Fibroblast of lung (primary cell): ENCODE results near the gene EPS15. TPM values are rescaled to one million over a fixed set of nuclear protein-coding genes. Genes with fewer than 3 reads are reported as not detected.
"Not testable (repeated sequence)": the region's sequence is repeated elsewhere in the genome, so short reads cannot be mapped to it uniquely, and the experiment has no call there.

Source experiments
- DNase-seq, 2 donors: peaks; one replicate each; pipeline versions ENCODE4 v3.0.0 to v3.0.0-alpha.2; 2010; ENCODE audit warnings: low read depth in 2 of 2
- H2AFZ ChIP-seq: 2 replicates; pipeline ENCODE4 v1.5.1; 2012; ENCODE audit warnings: low read length, control low read depth, inconsistent platforms
- H3K27ac ChIP-seq: 2 replicates; pipeline ENCODE4 v1.5.1; 2011; ENCODE audit warnings: low read length, control low read depth; ENCODE audit not compliant: insufficient read depth
- H3K27me3 ChIP-seq: 2 replicates; pipeline ENCODE4 v1.5.1; 2011; ENCODE audit warnings: mild to moderate bottlenecking, low read length; ENCODE audit not compliant: control insufficient read depth, insufficient read depth
- H3K36me3 ChIP-seq: 2 replicates; pipeline ENCODE4 v1.5.1; 2011; ENCODE audit warnings: low read length; ENCODE audit not compliant: control insufficient read depth, insufficient read depth
- H3K4me1 ChIP-seq: 2 replicates; pipeline ENCODE4 v1.5.1; 2011; ENCODE audit warnings: low read length; ENCODE audit not compliant: control insufficient read depth, insufficient read depth; ENCODE audit errors: extremely low read depth
- H3K4me2 ChIP-seq: 2 replicates; pipeline ENCODE4 v1.5.1; 2011; ENCODE audit warnings: low read length, control low read depth; ENCODE audit not compliant: insufficient read depth; ENCODE audit errors: extremely low read depth
- H3K4me3 ChIP-seq, 4 experiments: fragments of 200-600 bp in 1 of 4; sonication (generic) in 1 of 4; replicated peaks in 1 of 4; 2 replicates each; pipeline ENCODE4 v1.5.1; 2011 to 2016; ENCODE audit warnings: low read length in 4 of 4, low read depth in 3 of 4, mild to moderate bottlenecking in 3 of 4, control low read depth in 2 of 4, inconsistent platforms in 1 of 4, mixed read lengths in 1 of 4; ENCODE audit not compliant: insufficient read depth in 1 of 4; ENCODE audit errors: control extremely low read depth in 1 of 4
- H3K79me2 ChIP-seq: 2 replicates; pipeline ENCODE4 v1.5.1; 2012; ENCODE audit warnings: mild to moderate bottlenecking, low read length, inconsistent platforms; ENCODE audit not compliant: control insufficient read depth, insufficient read depth
- H3K9ac ChIP-seq: 2 replicates; pipeline ENCODE4 v1.5.1; 2011; ENCODE audit warnings: mild to moderate bottlenecking, low read length, control low read depth; ENCODE audit not compliant: insufficient read depth
- H3K9me3 ChIP-seq: 2 replicates; pipeline ENCODE4 v1.5.1; 2012; ENCODE audit warnings: low read depth, low read length; ENCODE audit not compliant: control insufficient read depth, insufficient read depth
- H4K20me1 ChIP-seq: 2 replicates; pipeline ENCODE4 v1.5.1; 2011; ENCODE audit warnings: low read length; ENCODE audit not compliant: control insufficient read depth, insufficient read depth; ENCODE audit errors: extremely low read depth
- CTCF ChIP-seq, 2 donors: IDR thresholded peaks in 1 of 2; conservative IDR thresholded peaks in 1 of 2; 1 replicate in 1 of 2; 2 replicates in 1 of 2; pipeline ENCODE4 v1.5.1; 2011 to 2012; ENCODE audit warnings: low read length in 2 of 2, control low read depth in 1 of 2, inconsistent platforms in 1 of 2, low read depth in 1 of 2, mild to moderate bottlenecking in 1 of 2
- EZH2 ChIP-seq: IDR thresholded peaks from 2 replicates; pipeline ENCODE4 v1.5.1; 2012; ENCODE audit warnings: low read length, control low read depth, mild to moderate bottlenecking; ENCODE audit errors: missing control alignments
- polyA plus RNA-seq, 2 donors: library from polyadenylated mRNA; depleted of rRNA in 1 of 2; stranded (reverse) in 1 of 2; unstranded in 1 of 2; fragments of >200 nt; gene quantifications; 2 replicates each; pipeline ENCODE4 v1.2.1, GENCODE V29; 2011 to 2012; ENCODE audit warnings: missing spikeins in 1 of 2
- total RNA-seq: library from RNA; depleted of rRNA; stranded (reverse); fragments of >200 nt; gene quantifications from 2 replicates; pipeline ENCODE4 v1.2.1, GENCODE V29; 2014

The EPS15 gene
- total and polyA plus RNA-seq, 2 donors (not counting 1 experiment from before 2014, with no cell fraction given), result 67.7 to 75.5 TPM

GRCh38 chr1:51392241-51392640, 126.8 kb downstream of the EPS15 start:
- H3K9me3 ChIP-seq, result no peaks in the 10 kb centered on the region
- TF ChIP-seq CTCF (conservative IDR thresholded peaks at IDR 0.05 in 1 of 2, IDR thresholded peaks at IDR 0.05 in 1 of 2; ENCODE audit: low read depth in 1 of 2, low read length in 2 of 2), result no peak
- no peak for TF ChIP-seq EZH2
- H2AFZ ChIP-seq, result no peak overlapping the region
- H3K4me3 ChIP-seq, result no peak overlapping the region
- no peaks in the 10 kb centered on the region for H4K20me1 ChIP-seq
- H3K27me3 ChIP-seq, result no peaks in the 10 kb centered on the region
- no peaks in the 10 kb centered on the region for H3K36me3 ChIP-seq
- DNase-seq, result no peak
- H3K9ac ChIP-seq, result no peak overlapping the region
- no peak overlapping the region for H3K27ac ChIP-seq
- H3K4me1 ChIP-seq, result no peaks in the 10 kb centered on the region
- H3K4me2 ChIP-seq, result no peak overlapping the region
- no peaks in the 10 kb centered on the region for H3K79me2 ChIP-seq

DNA sequence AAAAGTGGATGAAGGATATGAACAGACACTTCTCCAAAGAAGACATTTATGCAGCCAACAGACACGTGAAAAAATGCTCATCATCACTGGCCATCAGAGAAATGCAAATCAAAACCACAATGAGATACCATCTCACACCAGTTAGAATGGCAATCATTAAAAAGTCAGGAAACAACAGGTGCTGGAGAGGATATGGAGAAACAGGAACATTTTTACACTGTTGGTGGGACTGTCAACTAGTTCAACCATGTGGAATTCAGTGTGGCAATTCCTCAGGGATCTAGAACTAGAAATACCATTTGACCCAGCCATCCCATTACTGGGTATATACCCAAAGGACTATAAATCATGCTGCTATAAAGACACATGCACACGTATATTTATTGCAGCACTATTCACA, 128.4 kb downstream of the EPS15 start:
- H3K9me3 ChIP-seq, H3K36me3 ChIP-seq: not testable (repeated sequence)

GRCh38 chr1:51387288-51387687, 131.8 kb downstream of the EPS15 start:
- H3K4me1 ChIP-seq, H3K27me3 ChIP-seq, H2AFZ ChIP-seq, H3K27ac ChIP-seq, H3K79me2 ChIP-seq, H3K4me2 ChIP-seq, H3K9ac ChIP-seq, H3K4me3 ChIP-seq, DNase-seq, H3K9me3 ChIP-seq, H4K20me1 ChIP-seq, H3K36me3 ChIP-seq: not testable (repeated sequence)

More for the DNA sequence above, 128.4 kb downstream of the EPS15 start:
- DNase-seq, H3K4me2 ChIP-seq, H3K79me2 ChIP-seq, H3K27ac ChIP-seq, H3K4me1 ChIP-seq, H2AFZ ChIP-seq, H3K9ac ChIP-seq, H4K20me1 ChIP-seq, H3K27me3 ChIP-seq, H3K4me3 ChIP-seq: not testable (repeated sequence)

DNA sequence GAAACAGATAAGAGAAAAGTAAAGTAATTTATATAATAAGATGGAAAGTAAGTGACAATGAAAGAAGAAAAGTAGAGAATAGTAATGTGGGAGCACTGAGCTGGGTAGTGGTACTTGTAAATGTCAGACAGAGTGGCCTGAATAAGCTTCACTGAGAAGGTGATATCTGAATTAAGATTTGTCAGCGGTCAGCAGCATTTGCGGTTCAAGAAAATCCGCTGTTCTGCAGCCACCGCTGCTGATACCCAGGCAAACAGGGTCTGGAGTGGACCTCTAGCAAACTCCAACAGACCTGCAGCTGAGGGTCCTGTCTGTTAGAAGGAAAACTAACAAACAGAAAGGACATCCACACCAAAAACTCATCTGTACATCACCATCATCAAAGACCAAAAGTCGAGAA, 132.8 kb downstream of the EPS15 start:
- H3K27me3 ChIP-seq, H3K4me1 ChIP-seq, H3K4me3 ChIP-seq, DNase-seq, H3K27ac ChIP-seq, H3K9me3 ChIP-seq, H3K36me3 ChIP-seq, H3K4me2 ChIP-seq, H4K20me1 ChIP-seq, H3K9ac ChIP-seq, H3K79me2 ChIP-seq, H2AFZ ChIP-seq: not testable (repeated sequence)
